ENCODE results near the gene GNG13. TPM values are rescaled to one million over a fixed set of nuclear protein-coding genes. Genes with fewer than 3 reads are reported as not detected.
A peak's percentile ranks its signal among the peaks of the same experiment; 100 is the strongest.

Gene GNG13
- total and polyA plus RNA-seq, 2 of the 4 experiments (the other 2 are of a cell fraction) = not detected

DNA sequence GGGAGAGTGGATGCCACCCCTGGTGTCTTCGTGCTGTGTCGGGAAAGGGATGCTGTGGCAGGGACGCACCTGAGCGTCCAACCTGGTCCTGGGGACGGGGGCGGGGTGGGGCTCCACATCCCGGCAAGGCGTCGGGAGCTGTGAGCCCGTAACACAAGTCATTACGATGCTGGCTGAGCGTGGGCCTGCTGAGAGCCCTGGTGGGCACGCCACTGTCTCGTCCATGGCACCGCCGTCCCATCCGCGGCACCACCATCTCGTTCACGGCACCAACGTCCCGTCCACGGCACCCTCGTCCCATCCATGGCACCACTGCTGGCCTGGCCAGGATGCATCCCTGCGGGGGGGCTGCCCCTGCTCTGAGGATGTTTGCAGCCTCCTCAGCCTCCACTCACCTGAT, 24.1 kb upstream of the GNG13 start:
- 93% methylated on average over 23 of the region's 25 CpGs; no CpG with 5 or more reads in 1 of the 2 experiments for WGBS, 2 experiments (ENCODE audit: extremely low coverage in 2 of 2, insufficient read length in 1 of 2)
- Histone ChIP-seq H3K14ac (replicated peaks; ENCODE audit: low read depth, low read length) (no peak overlapping the region), H3K4me3 (ENCODE audit: insufficient read depth, low read depth, low read length) (no peak overlapping the region), H3K36me3 (ENCODE audit: control insufficient read depth, insufficient read depth, low read length) (no peaks in the 10 kb centered on the region), H4K8ac (ENCODE audit: low read depth in 2 of 2, low read length in 2 of 2) (no peak overlapping the region), H3K4me1 (ENCODE audit: control insufficient read depth, insufficient read depth, low read length) (peaks cover 4% of the 10 kb centered on the region; the same call in 1 of the 2 replicates), H2BK15ac (ENCODE audit: low read depth, low read length) (no peak overlapping the region), H3K4ac (ENCODE audit: low read depth, low read length) (no peak overlapping the region), H3K9me3 (ENCODE audit: control insufficient read depth, insufficient read depth, low read length) (no peaks in the 10 kb centered on the region), H2AFZ (replicated peaks; ENCODE audit: low read length, poor library complexity) (peak overlapping the region; percentile 67), H4K5ac (ENCODE audit: low read depth, low read length) (no peak overlapping the region), H3K27me3 (ENCODE audit: control insufficient read depth, insufficient read depth, low read length) (peaks cover 30% of the 10 kb centered on the region), H2BK120ac (ENCODE audit: low read depth, low read length) (no peak overlapping the region), H3K4me2 (ENCODE audit: low read depth, low read length) (no peak overlapping the region), H3K27ac (ENCODE audit: insufficient read depth, low read length) (no peak overlapping the region), H2AK9ac (replicated peaks; ENCODE audit: low read depth, low read length, poor library complexity) (no peak overlapping the region), H3K23ac (ENCODE audit: low read depth, low read length) (no peak overlapping the region), H3K18ac (ENCODE audit: low read depth, low read length) (no peak overlapping the region), H3K9ac (ENCODE audit: low read depth, low read length) (no peak overlapping the region), H2BK20ac (ENCODE audit: low read depth, low read length) (no peak overlapping the region), H2BK5ac (ENCODE audit: low read depth, low read length, poor library complexity, severe bottlenecking) (no peak overlapping the region), H3K79me1 (ENCODE audit: low read depth in 1 of 2, low read length in 2 of 2) (no peaks in the 10 kb centered on the region), H4K20me1 (ENCODE audit: insufficient read depth, low read length) (no peaks in the 10 kb centered on the region), H4K91ac (ENCODE audit: insufficient read depth, low read depth, low read length) (no peak overlapping the region), H2AK5ac (ENCODE audit: low read depth, low read length) (no peak overlapping the region), H3K56ac (ENCODE audit: extremely low read depth, insufficient read depth, low read length) (no peak overlapping the region), H3K9me1 (ENCODE audit: insufficient read depth, low read length) (no peaks in the 10 kb centered on the region; the same call in 1 of the 2 replicates)
- dilution Hi-C loops (cut with HindIII; ENCODE audit: low sequenced_read_pairs, unreplicated experiment) (no loop called here), in situ Hi-C loops (cut with MboI; ENCODE audit: low sequenced_read_pairs) (loop anchor here (25.0 kb wide), 1 partner anchor 388 kb away; no protein-coding TSS in a partner anchor), intact Hi-C loops (cut with micrococcal nuclease) (no loop called here)
- no TSS peak for BruUV-seq (replicated peaks)
- TF ChIP-seq BHLHE40 (IDR thresholded peaks at IDR 0.05; ENCODE audit: low read depth, low read length) = no peak
- ATAC-seq (ENCODE audit: low read depth) (no peak), DNase-seq (no peak)
- POLR2A ChIA-PET (ENCODE audit: unreplicated experiment) = no interaction called here
- CTCF ChIA-PET = no interaction called here

All from IMR-90 (cell line).